Measurements from ENCODE around the gene SH3RF3.

SH3RF3 gene

DNA sequence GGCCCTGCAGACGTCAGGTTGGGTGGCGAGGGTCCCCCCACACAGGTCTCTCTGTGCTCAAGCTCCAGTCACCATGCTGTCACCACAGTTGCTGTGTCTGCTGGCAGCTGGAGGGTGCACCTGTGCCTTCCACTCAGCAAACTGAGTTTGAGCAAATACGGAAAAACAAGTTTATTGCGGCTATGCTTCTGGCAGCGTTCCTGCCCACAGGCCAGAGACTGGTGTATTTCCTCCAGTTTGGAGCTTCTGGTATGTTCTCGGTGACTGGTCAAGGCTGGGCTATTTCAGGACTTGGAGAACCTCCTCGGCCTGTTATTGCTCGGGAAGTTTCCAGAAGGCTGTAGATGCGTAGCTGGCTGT lies 352.2 kb downstream of the SH3RF3 start:
- Histone ChIP-seq H3K4me1 (ENCODE audit: low read depth, poor library complexity, severe bottlenecking) (no peaks in the 10 kb centered on the region), H3K9ac (no peak overlapping the region), H3K4me2 (no peak overlapping the region), H3K27me3 (ENCODE audit: insufficient read depth, low read depth) (no peaks in the 10 kb centered on the region), H2AFZ (ENCODE audit: low read depth) (no peak overlapping the region), H3K79me2 (ENCODE audit: insufficient read depth, low read depth) (no peaks in the 10 kb centered on the region), H3K4me3 (IDR thresholded peaks at IDR 0.05; ENCODE audit: insufficient read depth, low read depth, low read length) (no peak overlapping the region), H3K36me3 (ENCODE audit: insufficient read depth) (no peaks in the 10 kb centered on the region), H3K27ac (no peak overlapping the region), H4K20me1 (ENCODE audit: insufficient read depth) (no peaks in the 10 kb centered on the region)
- no peak for TF ChIP-seq CTCF (conservative IDR thresholded peaks at IDR 0.05; ENCODE audit: low read depth, low read length)

GRCh38 chr2:109481599-109481998 lies 352.6 kb downstream of the SH3RF3 start:
- H3K4me3 ChIP-seq (IDR thresholded peaks at IDR 0.05; ENCODE audit: insufficient read depth, low read depth, low read length): no peak overlapping the region
- no peak for TF ChIP-seq CTCF (conservative IDR thresholded peaks at IDR 0.05; ENCODE audit: low read depth, low read length)
- no peak overlapping the region for H2AFZ ChIP-seq (ENCODE audit: low read depth)
- no peak overlapping the region for H3K27ac ChIP-seq
- no peaks in the 10 kb centered on the region for H3K79me2 ChIP-seq (ENCODE audit: insufficient read depth, low read depth)
- H3K4me2 ChIP-seq: no peak overlapping the region
- no peak overlapping the region for H3K9ac ChIP-seq
- no peaks in the 10 kb centered on the region for H3K4me1 ChIP-seq (ENCODE audit: low read depth, poor library complexity, severe bottlenecking)
- no peaks in the 10 kb centered on the region for H3K27me3 ChIP-seq (ENCODE audit: insufficient read depth, low read depth)
- no peaks in the 10 kb centered on the region for H4K20me1 ChIP-seq (ENCODE audit: insufficient read depth)
- no peaks in the 10 kb centered on the region for H3K36me3 ChIP-seq (ENCODE audit: insufficient read depth)

GRCh38 chr2:109482361-109482861 lies 353.4 kb downstream of the SH3RF3 start:
- no peak overlapping the region for H3K9ac ChIP-seq

GRCh38 chr2:109486711-109487535 lies 357.9 kb downstream of the SH3RF3 start:
- Histone ChIP-seq H3K9ac (no peak overlapping the region), H3K4me3 (IDR thresholded peaks at IDR 0.05; ENCODE audit: insufficient read depth, low read depth, low read length) (no peak overlapping the region), H3K27me3 (ENCODE audit: insufficient read depth, low read depth) (no peaks in the 10 kb centered on the region), H3K4me2 (no peak overlapping the region), H3K27ac (no peak overlapping the region), H3K36me3 (ENCODE audit: insufficient read depth) (no peaks in the 10 kb centered on the region), H3K4me1 (ENCODE audit: low read depth, poor library complexity, severe bottlenecking) (no peaks in the 10 kb centered on the region), H4K20me1 (ENCODE audit: insufficient read depth) (no peaks in the 10 kb centered on the region), H3K79me2 (ENCODE audit: insufficient read depth, low read depth) (no peaks in the 10 kb centered on the region), H2AFZ (ENCODE audit: low read depth) (no peak overlapping the region)
- no peak for TF ChIP-seq CTCF (conservative IDR thresholded peaks at IDR 0.05; ENCODE audit: low read depth, low read length)

More at GRCh38 chr2:109482361-109482861, 353.4 kb downstream of the SH3RF3 start:
- Histone ChIP-seq H3K79me2 (ENCODE audit: insufficient read depth, low read depth) (no peaks in the 10 kb centered on the region), H3K27ac (no peak overlapping the region), H3K36me3 (ENCODE audit: insufficient read depth) (no peaks in the 10 kb centered on the region), H3K4me3 (IDR thresholded peaks at IDR 0.05; ENCODE audit: insufficient read depth, low read depth, low read length) (no peak overlapping the region), H2AFZ (ENCODE audit: low read depth) (no peak overlapping the region), H3K27me3 (ENCODE audit: insufficient read depth, low read depth) (no peaks in the 10 kb centered on the region), H3K4me1 (ENCODE audit: low read depth, poor library complexity, severe bottlenecking) (no peaks in the 10 kb centered on the region), H4K20me1 (ENCODE audit: insufficient read depth) (no peaks in the 10 kb centered on the region), H3K4me2 (no peak overlapping the region)
- no peak for TF ChIP-seq CTCF (conservative IDR thresholded peaks at IDR 0.05; ENCODE audit: low read depth, low read length)

Data from KMS-11 (cell line).